ENCODE data around the gene AFF1.

AFF1 gene

DNA sequence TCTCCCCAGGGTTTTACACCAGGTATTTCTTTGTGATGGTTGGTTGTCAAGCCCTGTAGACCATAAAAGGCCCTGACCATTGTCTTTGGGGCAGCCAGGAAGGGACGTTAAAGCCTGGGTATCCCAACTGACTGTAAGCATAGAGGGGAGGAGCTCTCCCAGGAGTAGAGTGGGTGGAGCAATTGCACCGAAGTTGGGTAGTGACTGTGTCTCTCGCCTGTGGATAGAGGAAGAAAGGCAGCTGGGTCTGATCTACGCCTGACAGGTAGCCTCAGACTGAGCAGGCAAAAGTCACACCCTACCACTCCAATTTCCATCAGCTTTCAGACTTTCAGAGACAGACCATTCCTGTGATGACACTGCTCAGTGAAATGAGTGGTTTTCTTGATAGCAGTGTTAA, 162.3 kb downstream of the AFF1 start:
- TF ChIP-seq, protein P1, sequence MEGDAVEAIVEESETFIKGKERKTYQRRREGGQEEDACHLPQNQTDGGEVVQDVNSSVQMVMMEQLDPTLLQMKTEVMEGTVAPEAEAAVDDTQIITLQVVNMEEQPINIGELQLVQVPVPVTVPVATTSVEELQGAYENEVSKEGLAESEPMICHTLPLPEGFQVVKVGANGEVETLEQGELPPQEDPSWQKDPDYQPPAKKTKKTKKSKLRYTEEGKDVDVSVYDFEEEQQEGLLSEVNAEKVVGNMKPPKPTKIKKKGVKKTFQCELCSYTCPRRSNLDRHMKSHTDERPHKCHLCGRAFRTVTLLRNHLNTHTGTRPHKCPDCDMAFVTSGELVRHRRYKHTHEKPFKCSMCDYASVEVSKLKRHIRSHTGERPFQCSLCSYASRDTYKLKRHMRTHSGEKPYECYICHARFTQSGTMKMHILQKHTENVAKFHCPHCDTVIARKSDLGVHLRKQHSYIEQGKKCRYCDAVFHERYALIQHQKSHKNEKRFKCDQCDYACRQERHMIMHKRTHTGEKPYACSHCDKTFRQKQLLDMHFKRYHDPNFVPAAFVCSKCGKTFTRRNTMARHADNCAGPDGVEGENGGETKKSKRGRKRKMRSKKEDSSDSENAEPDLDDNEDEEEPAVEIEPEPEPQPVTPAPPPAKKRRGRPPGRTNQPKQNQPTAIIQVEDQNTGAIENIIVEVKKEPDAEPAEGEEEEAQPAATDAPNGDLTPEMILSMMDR (conservative IDR thresholded peaks at IDR 0.05; ENCODE audit: low read depth, low read length), result no peak
- DNase-seq (ENCODE audit: low read depth), result no peak
- H3K4me3 ChIP-seq (ENCODE audit: low read length), result no peak overlapping the region

GRCh38 chr4:87100168-87100567, 165.4 kb downstream of the AFF1 start:
- TF ChIP-seq, protein P1 (conservative IDR thresholded peaks at IDR 0.05; ENCODE audit: low read depth, low read length), result no peak
- DNase-seq (ENCODE audit: low read depth), result no peak
- no peak overlapping the region for H3K4me3 ChIP-seq (ENCODE audit: low read length)

- no peak overlapping the region for H3K4me3 ChIP-seq (ENCODE audit: low read length)
- DNase-seq (ENCODE audit: low read depth), result no peak
- TF ChIP-seq, protein P1 (conservative IDR thresholded peaks at IDR 0.05; ENCODE audit: low read depth, low read length), result no peak
Measured at GRCh38 chr4:87101543-87102199, 166.9 kb downstream of the AFF1 start.

DNA sequence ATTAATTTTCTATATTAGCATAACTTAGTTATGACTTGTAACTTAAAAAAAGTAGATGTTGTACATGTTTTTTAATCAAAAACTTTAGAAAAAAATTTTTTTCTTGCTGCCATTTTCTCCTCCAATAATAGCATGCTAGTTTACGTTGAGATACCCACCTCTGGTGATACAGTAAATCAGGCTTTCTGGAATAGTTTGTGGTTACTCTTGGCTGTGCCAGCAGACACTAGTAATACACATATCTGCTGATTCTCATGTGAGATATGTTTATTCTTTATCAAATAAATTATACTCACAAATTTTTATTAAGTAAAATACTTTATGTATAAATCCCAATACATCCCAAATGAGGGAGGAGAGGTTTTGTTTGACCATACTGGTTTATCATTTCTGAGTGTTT, 168.3 kb downstream of the AFF1 start:
- TF ChIP-seq, protein P1 (conservative IDR thresholded peaks at IDR 0.05; ENCODE audit: low read depth, low read length), result no peak
- no peak for DNase-seq (ENCODE audit: low read depth)
- no peak overlapping the region for H3K4me3 ChIP-seq (ENCODE audit: low read length)

GRCh38 chr4:87103691-87104187, 168.9 kb downstream of the AFF1 start:
- TF ChIP-seq, protein P1 (conservative IDR thresholded peaks at IDR 0.05; ENCODE audit: low read depth, low read length), result no peak
- peak; percentile 66 for DNase-seq (ENCODE audit: low read depth)
- H3K4me3 ChIP-seq (ENCODE audit: low read length), result no peak overlapping the region

DNA sequence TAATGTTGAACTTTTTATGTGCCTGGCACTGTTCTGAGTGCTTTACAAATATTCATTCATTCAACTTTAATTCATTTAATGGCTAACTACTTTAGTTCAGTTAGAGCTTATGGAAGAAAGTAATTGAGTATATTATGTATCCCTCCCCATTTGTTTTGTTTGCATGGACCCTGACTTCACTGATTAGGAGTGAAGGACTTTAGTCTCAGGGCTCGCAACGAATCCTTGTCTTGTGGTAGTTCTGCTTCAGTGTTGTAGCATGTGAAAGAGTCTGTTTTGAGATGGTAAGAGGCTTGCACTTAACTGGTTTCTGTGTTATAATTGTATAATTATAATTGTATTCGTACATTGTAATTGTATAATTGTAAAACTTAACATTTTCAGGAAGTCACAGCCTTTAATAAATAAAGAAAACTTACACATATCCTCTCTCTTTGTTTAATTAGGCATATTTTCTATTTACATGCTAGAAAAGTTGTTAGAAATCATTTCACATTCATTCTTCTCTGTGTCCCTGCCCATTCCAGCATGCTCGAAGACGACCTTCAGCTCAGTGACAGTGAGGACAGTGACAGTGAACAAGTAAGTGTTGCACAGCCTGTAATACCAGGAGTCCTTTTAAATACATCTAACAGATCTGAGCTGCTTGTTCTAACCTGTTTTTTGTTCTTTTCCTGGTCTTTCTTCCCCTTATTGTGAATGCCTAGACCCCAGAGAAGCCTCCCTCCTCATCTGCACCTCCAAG, 170.5 kb downstream of the AFF1 start:
- H3K4me3 ChIP-seq (ENCODE audit: low read length), result no peak overlapping the region
- DNase-seq (ENCODE audit: low read depth), result no peak
- TF ChIP-seq, protein P1 (conservative IDR thresholded peaks at IDR 0.05; ENCODE audit: low read depth, low read length), result no peak

DNA sequence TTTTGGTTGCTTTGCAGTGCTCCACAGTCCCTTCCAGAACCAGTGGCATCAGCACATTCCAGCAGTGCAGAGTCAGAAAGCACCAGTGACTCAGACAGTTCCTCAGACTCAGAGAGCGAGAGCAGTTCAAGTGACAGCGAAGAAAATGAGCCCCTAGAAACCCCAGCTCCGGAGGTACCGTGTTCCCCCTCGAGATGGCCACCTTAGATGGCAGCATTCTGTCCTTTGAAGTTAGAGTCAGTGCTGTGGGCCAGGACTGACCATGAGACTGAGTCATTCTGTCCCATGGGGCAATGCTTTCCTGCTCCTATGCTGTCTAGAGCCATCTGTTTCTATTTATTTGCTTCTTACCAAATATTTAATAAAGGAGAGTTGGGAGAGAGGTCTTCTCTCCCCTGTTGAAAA, 173.3 kb downstream of the AFF1 start:
- TF ChIP-seq, protein P1 (conservative IDR thresholded peaks at IDR 0.05; ENCODE audit: low read depth, low read length), result no peak
- DNase-seq (ENCODE audit: low read depth), result peak; percentile 69
- no peak overlapping the region for H3K4me3 ChIP-seq (ENCODE audit: low read length)
